Effector CD8-positive, alpha-beta T cell (primary cell): Measurements from ENCODE around the gene PRRC2B.
A peak's percentile ranks its signal among the peaks of the same experiment; 100 is the strongest.
"Not testable (repeated sequence)": the region's sequence is repeated elsewhere in the genome, so short reads cannot be mapped to it uniquely, and the experiment has no call there.

Experiments
- DNase-seq: peaks from one replicate; lab custom pipeline; 2025; lab: John Stamatoyannopoulos, UW

PRRC2B gene

DNA sequence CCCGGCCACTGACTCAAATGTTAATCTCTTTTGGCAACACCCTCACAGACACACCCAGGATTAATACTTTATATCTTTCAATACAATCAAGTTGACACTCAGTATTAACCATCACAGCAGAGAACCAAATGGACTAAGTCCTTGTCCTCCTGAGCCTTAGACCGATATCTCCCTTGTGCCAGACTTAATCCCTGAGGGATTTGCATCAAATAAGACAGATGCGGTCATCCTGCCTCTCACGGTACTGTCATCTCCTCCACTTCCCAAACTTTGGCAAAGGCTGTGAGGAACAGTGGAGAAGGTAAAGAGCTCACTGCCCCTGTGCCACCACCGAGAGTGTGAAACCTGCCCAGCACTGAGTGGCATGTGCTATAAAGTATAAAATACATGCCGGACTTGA lies 6.5 kb upstream of the PRRC2B start:
- no peak for DNase-seq

GRCh38 chr9:131391020-131391419 lies 2.9 kb upstream of the PRRC2B start:
- DNase-seq, result no peak

GRCh38 chr9:131391504-131391903 lies 2.4 kb upstream of the PRRC2B start:
- no peak for DNase-seq

DNA sequence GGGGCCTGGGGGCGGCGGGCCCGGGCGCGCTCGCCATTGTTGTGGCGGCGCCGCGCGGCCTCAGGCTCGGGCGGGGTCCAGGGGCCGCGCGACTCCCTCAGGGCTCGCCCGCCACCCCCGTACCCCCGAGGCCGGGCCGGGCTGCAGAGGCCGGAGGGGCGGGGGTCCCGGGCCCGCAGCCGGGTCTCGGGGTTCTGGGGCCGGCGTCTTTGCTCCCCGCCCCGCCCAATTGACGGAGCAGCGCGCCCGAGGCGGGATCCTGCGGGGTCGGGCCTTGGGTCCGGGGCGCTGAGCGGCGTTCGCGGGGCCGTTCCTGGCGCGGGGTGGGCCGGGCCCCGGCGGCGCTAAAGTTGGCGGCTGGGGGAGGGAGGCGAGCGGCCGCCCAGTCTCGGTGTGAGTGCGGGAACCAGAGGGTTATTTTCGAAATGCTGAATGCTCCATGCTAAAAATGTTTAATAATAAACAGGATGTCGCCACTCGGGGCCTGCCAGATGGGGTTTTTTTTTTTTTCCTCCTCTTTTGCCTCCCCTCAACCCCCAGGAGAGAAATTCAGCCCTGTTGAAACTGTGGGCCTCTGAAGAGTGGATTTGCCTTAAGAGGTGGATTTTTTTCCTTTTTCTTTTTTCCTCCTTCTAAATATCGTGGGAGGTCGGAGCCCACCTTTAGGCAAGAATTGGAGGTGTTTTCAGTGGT lies 724 bp downstream of the PRRC2B start:
- peak; percentile 29 for DNase-seq

DNA sequence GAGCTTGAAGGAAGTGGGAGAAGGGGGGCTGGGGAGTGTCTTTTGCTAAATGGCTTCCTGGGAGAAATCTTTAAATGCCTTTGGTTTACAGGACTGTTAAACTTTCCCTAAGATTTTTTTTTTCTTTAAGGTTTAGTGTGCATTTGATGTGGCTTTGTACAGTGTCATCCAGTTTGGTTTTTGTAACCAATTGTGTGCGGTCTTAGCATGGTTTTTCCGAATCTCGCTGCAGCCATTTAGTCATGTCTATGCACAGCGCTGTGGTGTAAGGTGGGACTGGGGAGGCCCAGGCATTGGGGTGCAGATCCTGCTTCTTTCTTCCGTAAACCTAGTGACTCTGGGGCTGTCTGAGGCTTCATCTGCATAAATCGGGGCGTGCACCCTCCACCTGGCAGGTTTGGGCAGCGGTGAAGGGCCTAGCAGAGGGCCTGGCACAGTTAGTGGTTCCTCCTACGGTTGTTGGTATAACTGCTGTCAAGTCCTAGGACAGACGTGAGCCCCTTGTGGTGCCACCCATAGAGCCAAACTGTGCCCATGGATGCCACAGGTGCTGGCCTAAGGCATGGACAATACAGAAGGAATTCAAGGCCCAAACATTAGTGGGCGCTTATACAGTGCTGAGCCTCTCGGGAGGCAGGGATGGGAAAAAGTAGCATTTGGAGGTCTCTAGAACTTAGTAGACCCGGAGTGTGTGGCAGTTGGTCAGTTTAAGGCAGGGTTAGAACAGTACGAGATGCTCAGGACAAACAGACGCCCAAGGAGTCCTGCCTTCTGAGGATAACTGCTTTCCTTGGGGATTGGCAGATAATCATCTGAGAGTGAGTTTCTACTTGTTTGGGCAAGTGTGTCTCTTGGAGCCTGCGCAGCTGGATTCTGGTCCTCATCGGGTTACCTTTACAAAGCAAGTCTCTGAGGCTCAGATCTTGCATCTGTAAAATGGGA lies 1.5 kb downstream of the PRRC2B start:
- DNase-seq, result peak; percentile 60

GRCh38 chr9:131396099-131396479 lies 2.2 kb downstream of the PRRC2B start:
- DNase-seq, result not testable (repeated sequence)

- no peak for DNase-seq
Measured at GRCh38 chr9:131396626-131397025, 2.7 kb downstream of the PRRC2B start.

DNA sequence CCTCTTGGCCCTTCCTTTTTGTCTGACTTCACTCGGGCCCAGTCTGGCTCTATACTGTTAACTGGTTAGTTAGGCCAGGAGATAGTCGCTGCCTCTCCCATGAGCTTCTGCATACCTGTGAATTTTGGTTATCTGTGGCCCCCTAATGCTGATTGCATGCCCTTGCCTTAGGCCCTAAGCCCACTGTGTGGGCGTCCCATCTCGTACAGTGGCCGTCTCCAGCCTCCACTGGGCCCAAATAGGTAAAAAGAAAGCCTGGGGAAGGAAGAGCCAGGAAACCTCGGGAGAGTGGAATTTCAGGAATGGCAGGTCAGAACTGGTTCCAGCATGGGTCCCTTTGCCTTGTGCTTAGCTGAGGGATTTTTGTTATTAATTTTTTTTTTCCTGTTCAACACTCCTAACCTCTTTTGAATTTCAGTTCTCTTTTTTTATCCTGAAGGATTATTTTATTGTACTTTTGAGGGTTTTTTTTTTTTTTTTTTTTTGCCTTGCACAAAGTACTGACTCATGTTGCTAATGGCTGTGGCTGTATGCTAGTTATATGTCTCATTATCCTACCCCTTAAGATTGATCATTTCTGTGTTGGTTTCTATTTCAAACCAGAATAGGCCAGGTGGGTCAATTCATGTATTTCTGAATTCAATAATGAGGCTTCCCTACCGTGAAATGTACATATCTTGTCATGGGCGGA lies 3.4 kb downstream of the PRRC2B start:
- no peak for DNase-seq

- peak; percentile 42 for DNase-seq
Measured at GRCh38 chr9:131398204-131398603, 4.3 kb downstream of the PRRC2B start.

DNA sequence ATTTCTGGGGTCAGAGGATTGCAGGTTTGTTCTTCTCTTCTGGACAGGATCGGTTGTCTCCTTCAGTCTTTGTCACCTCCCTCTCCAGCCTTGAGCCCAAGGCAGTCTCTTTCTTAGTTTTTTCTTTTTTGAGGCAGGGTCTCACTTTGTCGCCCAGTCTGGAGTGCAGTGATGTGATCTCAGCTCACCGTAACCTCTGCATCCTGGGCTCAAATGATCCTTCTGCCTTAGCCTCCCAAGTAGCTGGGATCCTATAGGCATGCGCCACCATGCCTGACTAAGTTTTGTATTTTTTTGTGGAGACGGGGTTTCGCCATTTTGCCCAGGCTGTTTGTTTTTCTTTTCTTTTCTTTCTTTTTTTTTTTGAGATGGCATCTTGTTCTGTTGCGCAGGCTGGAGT lies 6.1 kb downstream of the PRRC2B start:
- no peak for DNase-seq

DNA sequence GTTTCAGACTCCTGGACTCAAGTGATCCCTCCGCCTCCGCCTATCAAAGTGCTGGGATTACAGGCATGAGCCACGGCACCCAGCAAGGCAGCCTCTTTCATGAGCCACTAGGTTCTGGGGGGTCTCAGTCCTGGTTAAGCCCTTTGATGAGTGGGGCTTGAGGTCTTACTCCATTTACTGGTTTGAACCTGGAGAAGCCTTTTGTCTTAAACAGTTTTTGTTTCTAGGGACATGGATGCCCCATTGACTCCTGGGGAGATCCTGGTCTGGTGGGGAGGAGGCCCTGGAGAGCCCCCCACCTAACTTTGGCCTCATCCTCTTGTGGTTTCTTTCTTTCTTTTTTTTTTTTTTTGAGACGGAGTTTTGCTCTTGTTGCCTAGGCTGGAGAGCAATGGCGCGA lies 6.7 kb downstream of the PRRC2B start:
- no peak for DNase-seq

DNA sequence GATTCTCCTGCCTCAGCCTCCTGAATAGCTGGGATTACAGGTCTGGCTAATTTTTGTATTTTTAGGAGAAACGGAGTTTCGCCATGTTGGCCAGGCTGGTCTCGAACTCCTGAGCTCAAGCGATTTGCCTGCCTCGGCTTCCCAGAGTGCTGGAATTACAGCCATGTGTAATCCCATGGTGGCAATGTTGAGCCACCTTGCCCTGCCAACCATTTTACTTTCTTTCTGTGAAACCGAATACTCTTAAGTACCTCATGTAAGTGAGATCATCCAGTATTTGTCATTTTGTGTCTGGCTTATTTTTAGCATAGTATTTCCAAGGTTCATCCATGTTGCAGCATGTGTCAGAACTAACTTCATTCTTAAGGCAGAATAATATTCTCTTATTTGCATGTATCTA lies 8.2 kb downstream of the PRRC2B start:
- DNase-seq, result no peak

- DNase-seq, result no peak
Measured at GRCh38 chr9:131402738-131403492, 9.0 kb downstream of the PRRC2B start.

- no peak for DNase-seq
Measured at GRCh38 chr9:131403493-131403773, 9.5 kb downstream of the PRRC2B start.

GRCh38 chr9:131404581-131404980 lies 10.7 kb downstream of the PRRC2B start:
- DNase-seq, result no peak

DNA sequence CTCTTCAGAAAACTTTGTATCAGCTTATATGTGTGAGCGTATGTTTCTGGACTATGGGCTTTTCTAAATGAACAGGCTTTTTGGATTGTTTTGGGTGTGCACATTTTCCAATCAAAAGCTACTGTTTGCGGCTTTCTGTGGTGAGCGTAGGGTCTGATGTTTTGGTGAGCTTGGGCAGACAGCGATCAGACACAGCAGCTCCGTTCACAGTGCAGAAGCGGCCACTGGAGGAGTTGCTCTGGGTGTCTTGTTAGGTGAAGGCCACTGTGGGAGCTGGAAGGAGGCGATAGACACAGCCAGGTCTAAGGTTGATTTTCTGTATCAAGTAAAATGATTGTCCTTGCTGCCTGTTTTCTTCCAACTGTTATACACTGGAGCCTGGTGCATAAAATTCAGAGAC lies 11.1 kb downstream of the PRRC2B start:
- no peak for DNase-seq

GRCh38 chr9:131405428-131405827 lies 11.5 kb downstream of the PRRC2B start:
- DNase-seq, result no peak

DNA sequence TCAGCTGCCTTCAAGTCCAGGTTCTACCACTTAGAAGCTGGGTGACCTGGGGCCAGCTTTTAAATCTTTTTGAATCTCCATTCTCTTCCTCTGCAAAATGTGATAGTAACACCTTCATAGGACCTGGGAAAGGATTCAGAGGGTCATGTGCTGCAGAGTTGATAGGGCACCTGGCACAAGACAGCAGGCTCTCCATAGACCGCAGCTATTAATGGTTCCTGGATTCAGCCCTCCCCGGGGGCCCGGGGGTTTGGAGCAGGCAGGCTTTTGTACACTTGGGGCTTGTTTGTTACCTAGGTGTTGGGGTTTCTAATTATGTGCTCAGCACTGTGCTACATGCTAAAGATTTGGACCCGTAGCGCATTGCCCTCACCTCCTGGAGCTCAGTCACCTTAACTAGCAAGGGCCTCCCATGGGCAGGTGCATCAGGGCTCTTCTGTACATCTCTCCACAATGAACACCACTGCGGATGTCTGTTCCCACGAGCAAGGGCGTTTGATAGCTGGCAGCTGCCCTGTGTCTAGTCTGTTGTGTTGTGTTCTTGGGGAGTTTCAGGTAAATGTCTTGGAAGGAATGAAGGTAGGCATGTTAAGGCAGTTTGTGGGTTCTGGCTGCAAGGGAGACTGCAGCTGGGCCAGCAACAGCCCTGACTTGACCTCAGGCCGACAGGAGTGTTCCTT lies 12.1 kb downstream of the PRRC2B start:
- DNase-seq, result no peak

GRCh38 chr9:131406563-131407436 lies 12.9 kb downstream of the PRRC2B start:
- no peak for DNase-seq

- peak; percentile 38 for DNase-seq
Measured at GRCh38 chr9:131407717-131408195, 13.9 kb downstream of the PRRC2B start.
